ENCODE data around the gene OXER1.

DNA sequence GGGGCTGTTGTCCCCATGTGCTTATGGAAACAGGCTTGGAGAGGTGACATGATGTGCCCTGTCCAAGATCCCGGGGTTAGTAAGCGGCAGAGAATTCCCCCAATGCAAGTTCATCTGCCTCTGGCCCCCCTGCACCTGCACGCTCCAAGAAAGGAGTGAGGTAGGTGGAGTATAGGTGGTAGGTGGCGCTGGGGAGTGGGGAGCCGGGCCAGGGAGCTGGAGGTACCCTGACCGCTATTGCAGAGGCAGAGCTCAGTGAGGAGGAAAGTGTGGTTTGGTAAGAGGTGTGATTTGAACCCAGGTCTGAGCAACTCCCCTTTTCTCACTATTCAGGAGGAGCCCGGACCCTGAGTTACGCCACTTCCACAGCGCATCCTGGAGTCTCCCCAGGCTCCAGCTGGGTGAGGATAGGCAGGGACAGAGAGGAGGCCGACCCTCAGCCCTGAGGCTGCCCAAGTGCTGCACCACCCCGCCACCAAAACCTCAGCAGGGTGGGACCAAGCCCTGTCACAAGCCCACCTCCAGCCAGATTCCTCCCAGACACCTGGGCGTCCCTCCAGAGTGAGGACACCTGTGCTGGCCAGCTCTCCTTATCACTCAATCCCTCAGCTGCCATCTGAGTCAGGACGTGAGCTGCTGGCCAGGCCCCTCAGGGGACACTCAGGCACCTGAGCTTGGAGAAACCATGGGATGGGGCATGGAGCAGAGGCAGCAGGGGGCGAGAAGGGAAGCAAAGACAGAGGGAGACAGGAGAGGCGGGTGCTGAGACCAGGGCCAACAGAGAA, 22.8 kb upstream of the OXER1 start:
- TF ChIP-seq, protein P1, sequence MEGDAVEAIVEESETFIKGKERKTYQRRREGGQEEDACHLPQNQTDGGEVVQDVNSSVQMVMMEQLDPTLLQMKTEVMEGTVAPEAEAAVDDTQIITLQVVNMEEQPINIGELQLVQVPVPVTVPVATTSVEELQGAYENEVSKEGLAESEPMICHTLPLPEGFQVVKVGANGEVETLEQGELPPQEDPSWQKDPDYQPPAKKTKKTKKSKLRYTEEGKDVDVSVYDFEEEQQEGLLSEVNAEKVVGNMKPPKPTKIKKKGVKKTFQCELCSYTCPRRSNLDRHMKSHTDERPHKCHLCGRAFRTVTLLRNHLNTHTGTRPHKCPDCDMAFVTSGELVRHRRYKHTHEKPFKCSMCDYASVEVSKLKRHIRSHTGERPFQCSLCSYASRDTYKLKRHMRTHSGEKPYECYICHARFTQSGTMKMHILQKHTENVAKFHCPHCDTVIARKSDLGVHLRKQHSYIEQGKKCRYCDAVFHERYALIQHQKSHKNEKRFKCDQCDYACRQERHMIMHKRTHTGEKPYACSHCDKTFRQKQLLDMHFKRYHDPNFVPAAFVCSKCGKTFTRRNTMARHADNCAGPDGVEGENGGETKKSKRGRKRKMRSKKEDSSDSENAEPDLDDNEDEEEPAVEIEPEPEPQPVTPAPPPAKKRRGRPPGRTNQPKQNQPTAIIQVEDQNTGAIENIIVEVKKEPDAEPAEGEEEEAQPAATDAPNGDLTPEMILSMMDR (conservative IDR thresholded peaks at IDR 0.05) = no peak
- TF ChIP-seq ZFX (IDR thresholded peaks at IDR 0.05) = no peak

Measured in C4-2B (cell line).